HG03565 (cell line): ENCODE measurements around the gene IFNA10.
"Not testable (repeated sequence)": the region's sequence is repeated elsewhere in the genome, so short reads cannot be mapped to it uniquely, and the experiment has no call there.

Experiments
- ATAC-seq: cut with Tn5 transposase; IDR thresholded peaks from one replicate; pipeline ENCODE4 v1.9.1; 2021; ENCODE audit warnings: mild to moderate bottlenecking, moderate library complexity; ENCODE audit not compliant: unreplicated experiment

IFNA10 gene

GRCh38 chr9:21194867-21195776 lies 11.8 kb downstream of the IFNA10 start:
- ATAC-seq: peak; percentile 91

- ATAC-seq: not testable (repeated sequence)
Measured at GRCh38 chr9:21187487-21187886, 19.5 kb downstream of the IFNA10 start, which contains the start of gene IFNA4. TSS of gene IFNA4 (minus strand) at chr9:21187587. CDS start at chr9:21187531, 56 bp downstream.

DNA sequence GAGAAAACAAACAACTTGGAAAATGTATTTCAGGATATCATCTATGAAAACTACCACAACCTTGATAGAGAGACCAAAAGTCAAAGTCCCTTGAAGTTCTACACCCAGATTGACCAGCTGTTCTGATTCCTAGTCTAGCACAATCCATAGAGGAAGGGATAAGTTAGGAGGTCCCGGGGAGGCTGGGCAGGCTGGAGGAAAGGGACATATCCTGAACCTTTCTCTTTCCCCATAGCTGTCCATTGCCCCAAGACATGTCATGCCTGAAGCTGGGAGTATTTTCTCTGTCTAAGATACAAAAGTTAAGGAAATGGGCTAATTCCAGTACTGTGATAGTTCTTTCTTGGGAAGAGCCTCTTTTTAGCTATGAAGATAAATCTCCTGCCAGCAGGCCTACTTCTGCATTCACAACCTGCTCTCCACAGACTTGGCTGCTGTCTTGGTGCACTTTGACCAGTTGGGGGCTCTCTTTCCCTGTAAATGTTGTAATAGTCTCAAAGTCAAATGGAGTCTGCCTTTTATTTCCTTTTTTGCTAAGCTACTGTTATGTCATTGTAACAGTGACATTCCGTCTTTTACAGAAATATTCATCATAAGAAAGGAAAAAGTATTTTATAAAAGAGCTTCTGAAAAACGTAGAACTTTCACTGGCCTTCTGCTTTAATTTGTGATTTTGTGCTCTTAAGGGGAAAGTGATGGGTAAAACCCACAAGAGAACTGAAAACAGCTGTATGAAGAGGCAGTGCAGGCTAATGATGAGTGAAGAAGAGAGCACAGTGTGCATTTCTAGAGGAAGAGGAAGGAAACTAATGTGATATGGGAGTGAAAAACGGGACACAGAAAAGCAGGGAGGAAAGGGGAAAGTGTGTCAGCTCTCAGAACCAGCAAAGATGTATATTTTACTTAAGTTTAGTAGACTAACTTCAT lies 23.9 kb downstream of the IFNA10 start:
- peak; percentile 95 for ATAC-seq

DNA sequence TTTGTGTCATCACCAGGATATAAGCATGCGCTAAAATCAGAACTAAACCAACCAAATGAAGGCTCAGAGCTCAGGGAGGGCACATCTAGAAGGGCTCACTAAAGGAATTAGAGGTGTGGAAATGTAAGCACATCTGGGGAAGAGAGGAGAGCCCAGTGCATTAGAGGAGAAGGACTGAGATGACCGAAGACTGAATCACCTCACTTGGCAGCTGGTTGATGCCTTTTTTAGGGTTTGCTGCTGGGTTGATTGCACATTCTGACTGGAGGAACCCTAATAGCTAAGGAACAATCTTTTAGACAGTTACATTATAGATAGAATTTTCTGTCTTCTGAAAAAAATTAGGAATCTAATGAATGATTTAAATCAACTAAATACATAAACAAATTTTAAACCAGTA lies 32.3 kb downstream of the IFNA10 start:
- ATAC-seq: no peak

DNA sequence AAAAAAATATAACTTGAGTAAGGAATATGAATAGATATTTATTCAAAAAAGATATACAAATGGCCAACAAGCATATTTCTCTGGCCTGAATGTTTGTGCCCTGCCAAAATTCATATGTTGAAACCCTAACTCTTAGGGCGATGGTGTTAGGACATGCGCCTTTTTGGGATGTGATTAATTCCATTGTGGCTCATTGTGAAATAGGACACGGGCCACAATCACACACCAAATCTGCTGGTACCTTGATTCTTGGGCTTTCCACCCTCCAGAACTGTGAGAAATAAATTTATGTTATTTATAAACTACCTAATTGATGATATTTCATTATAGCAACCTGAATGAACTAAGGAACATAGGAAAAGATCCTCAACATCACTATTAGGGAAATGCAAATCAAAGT lies 34.8 kb downstream of the IFNA10 start:
- ATAC-seq: no peak

- no peak for ATAC-seq
Measured at GRCh38 chr9:21171351-21171750, 35.6 kb downstream of the IFNA10 start.

DNA sequence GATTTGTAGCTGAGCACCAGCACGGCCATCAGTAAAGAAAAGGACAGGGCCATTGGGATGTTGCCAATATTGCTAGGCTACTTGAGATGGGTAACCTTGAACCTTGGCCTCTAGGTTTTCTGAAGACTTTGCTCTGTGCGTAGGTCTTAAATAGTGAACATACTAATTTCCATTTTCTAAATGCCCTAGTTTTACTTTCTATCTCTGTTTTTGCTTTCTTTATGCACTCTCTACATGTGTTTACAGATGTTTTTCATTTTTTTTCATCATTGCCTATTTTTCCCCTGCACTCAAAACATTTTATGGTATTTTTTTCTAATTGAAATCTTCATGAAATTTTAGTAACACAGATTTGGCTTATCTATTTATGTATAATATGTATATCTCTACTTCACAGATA lies 40.4 kb downstream of the IFNA10 start, which contains the start of gene IFNA21:
Gene IFNA21, minus strand, starts transcription at position 101 of the 400 bp plus-strand sequence. Its CDS starts 48 bp downstream, at position 53.
- ATAC-seq: not testable (repeated sequence)

DNA sequence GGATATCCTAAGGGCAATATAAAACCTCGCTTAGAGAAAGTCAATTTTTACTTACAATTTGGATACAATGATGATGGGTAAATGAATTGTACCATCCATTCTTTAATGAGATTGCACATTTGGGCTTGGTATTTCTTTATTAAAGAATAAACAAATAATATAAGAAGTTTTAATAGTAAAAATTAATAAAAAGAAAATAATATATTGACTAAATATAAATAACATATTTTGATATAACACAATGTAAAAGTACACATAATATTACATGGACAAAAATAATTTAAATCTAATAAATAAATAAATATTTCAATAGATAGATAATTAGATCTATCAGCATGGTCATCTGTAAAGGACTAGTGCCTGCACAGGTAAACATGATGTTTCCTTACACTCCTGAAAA lies 41.4 kb downstream of the IFNA10 start:
- no peak for ATAC-seq

GRCh38 chr9:21160178-21160577 lies 46.8 kb downstream of the IFNA10 start:
- ATAC-seq: peak; percentile 96
